GM12878 (cell line): ENCODE measurements around the gene RGCC. TPM values are rescaled to one million over a fixed set of nuclear protein-coding genes. Genes with fewer than 3 reads are reported as not detected.

Experiments used
- ATAC-seq: fragments of 200-7000 bp; cut with Tn5 transposase; 3 replicates; pipeline ENCODE4 v1.9.1; 2020; ENCODE audit warnings: mild to moderate bottlenecking, moderate library complexity
- BruUV-seq: library from RNA; stranded (reverse); fragments of 400-500 nt; replicated peaks from 2 replicates; lab custom pipeline; 2021; lab: Mats Ljungman, UMichigan
- CTCF ChIA-PET: fragments of 300-600 bp; sonication (Branson Sonifier 250); formaldehyde crosslinking; extraction: SDS; loops from one replicate; lab custom pipeline; 2021; ENCODE audit warnings: inconsistent platforms; lab: Yijun Ruan, JAX
- POLR2A ChIA-PET: fragments of 350-600 bp; formaldehyde crosslinking; extraction: SDS; loops from one replicate; lab custom pipeline; 2021; ENCODE audit warnings: inconsistent platforms; lab: Charles Lee
- RAD21 ChIA-PET: fragments of 300-600 bp; sonication (Branson Sonifier 250); formaldehyde crosslinking; loops from one replicate; lab custom pipeline; 2023; ENCODE audit warnings: antibody characterized with exemption; ENCODE audit not compliant: unreplicated experiment; lab: Charles Lee
- SMC1A ChIA-PET: fragments of 300-600 bp; sonication (Branson Sonifier 250); formaldehyde crosslinking; loops from one replicate; lab custom pipeline; 2023; ENCODE audit not compliant: unreplicated experiment, uncharacterized antibody; lab: Charles Lee
- DNase-seq: peaks from one replicate; pipeline ENCODE4 v3.0.0-alpha.2; 2011; ENCODE audit warnings: low read depth, low spot score
- FAIRE-seq: peaks from 3 replicates; lab custom pipeline; 2011; peaks lifted over from hg19 to GRCh38; lab: Jason Lieb, UNC
- H2AFZ ChIP-seq: 2 replicates; pipeline ENCODE4 v1.6.0; 2011; ENCODE audit warnings: low read depth, low read length, control low read depth; ENCODE audit not compliant: control insufficient read depth
- H3K27ac ChIP-seq: 2 replicates; pipeline ENCODE4 v1.5.1; 2011; ENCODE audit warnings: control low read depth; ENCODE audit not compliant: control insufficient read depth, insufficient read depth
- H3K27me3 ChIP-seq, 2 experiments: replicated peaks in 1 of 2; 2 replicates each; pipeline versions ENCODE4 v1.6.0 to v1.6.1; 2011; ENCODE audit warnings: low read length in 1 of 2; ENCODE audit not compliant: control insufficient read depth in 2 of 2, insufficient read depth in 2 of 2
- H3K36me3 ChIP-seq, 2 experiments: 2 replicates each; pipeline ENCODE4 v1.5.1; 2011; ENCODE audit warnings: low read length in 1 of 2; ENCODE audit not compliant: control insufficient read depth in 2 of 2, insufficient read depth in 2 of 2
- H3K4me1 ChIP-seq: 2 replicates; pipeline ENCODE4 v1.6.1; 2011; ENCODE audit warnings: mild to moderate bottlenecking, low read length, moderate library complexity, mixed read lengths; ENCODE audit not compliant: control insufficient read depth, insufficient read depth
- H3K4me2 ChIP-seq: 2 replicates; pipeline ENCODE4 v1.6.0; 2011; ENCODE audit warnings: control low read depth; ENCODE audit not compliant: control insufficient read depth, insufficient read depth
- H3K4me3 ChIP-seq: fragments of 200-600 bp; sonication (generic); 2 replicates; pipeline ENCODE4 v1.5.1; 2016
- H3K79me2 ChIP-seq: 2 replicates; pipeline ENCODE4 v1.6.0; 2011; ENCODE audit warnings: low read length; ENCODE audit not compliant: control insufficient read depth, insufficient read depth
- H3K9ac ChIP-seq: 2 replicates; pipeline ENCODE4 v1.8.0; 2011; ENCODE audit warnings: low read length, control low read depth, mixed read lengths; ENCODE audit not compliant: control insufficient read depth, insufficient read depth
- H3K9me3 ChIP-seq: replicated peaks from 3 replicates; pipeline ENCODE4 v1.5.1; 2011; ENCODE audit warnings: mild to moderate bottlenecking, low read length; ENCODE audit not compliant: control insufficient read depth, insufficient read depth
- H4K20me1 ChIP-seq: 2 replicates; pipeline ENCODE4 v1.6.0; 2011; ENCODE audit not compliant: control insufficient read depth, insufficient read depth
- CBX5 ChIP-seq: sonication (generic); IDR thresholded peaks from 2 replicates; pipeline ENCODE4 v1.6.1; 2016; ENCODE audit warnings: low read depth, moderate library complexity, mild to moderate bottlenecking, inconsistent platforms
- CHD2 ChIP-seq: IDR thresholded peaks from 2 replicates; pipeline ENCODE4 v1.6.1; 2011; ENCODE audit warnings: low read depth, low read length, improper control_type of control experiment, borderline replicate concordance
- DPF2 ChIP-seq: fragments of 450-650 bp; IDR thresholded peaks from 2 replicates; pipeline ENCODE4 v1.6.1; 2017; ENCODE audit warnings: mild to moderate bottlenecking
- POLR2AphosphoS5 ChIP-seq: IDR thresholded peaks from 2 replicates; pipeline ENCODE4 v1.6.1; 2011; ENCODE audit warnings: mild to moderate bottlenecking, low read length, inconsistent platforms
- RUNX3 ChIP-seq: IDR thresholded peaks from 2 replicates; pipeline ENCODE4 v1.6.1; 2012; ENCODE audit warnings: low read length, inconsistent platforms
- SUZ12 ChIP-seq: fragments of 200-600 bp; sonication (generic); IDR thresholded peaks from one replicate; pipeline ENCODE4 v1.6.1; 2018; ENCODE audit warnings: antibody characterized with exemption, mild to moderate bottlenecking; ENCODE audit not compliant: unreplicated experiment
- TAF1 ChIP-seq: IDR thresholded peaks from 2 replicates; pipeline ENCODE4 v1.6.1; 2011; ENCODE audit warnings: mild to moderate bottlenecking, low read depth, low read length, borderline replicate concordance
- YY1 ChIP-seq: IDR thresholded peaks from 2 replicates; pipeline ENCODE4 v1.6.1; 2011; ENCODE audit warnings: low read depth, mild to moderate bottlenecking, low read length
- WGBS: methylation state at CpG from one replicate; pipeline ENCODE4 v1.1.6; 2016; ENCODE audit warnings: low lambda C conversion rate; ENCODE audit not compliant: insufficient replicate concordance, insufficient coverage; ENCODE audit errors: missing lambda C conversion rate; 5-methylcytosine and 5-hydroxymethylcytosine counted together
- in situ Hi-C: fragments of 300-500 bp; cut with MboI; formaldehyde crosslinking; loops from 9 replicates; pipeline ENCODE4 v1.14.3; 2018; ENCODE audit warnings: mixed read lengths
- intact Hi-C: fragments of 100-400 bp; cut with micrococcal nuclease; formaldehyde crosslinking; loops from one replicate; pipeline ENCODE4 v1.14.2; 2022; ENCODE audit not compliant: unreplicated experiment
- polyA plus RNA-seq, 11 experiments: library from polyadenylated mRNA; depleted of rRNA in 4 of 11; unstranded in 6 of 11; stranded (reverse) in 5 of 11; fragments of >200 nt; fragmentation: Nextera tagmentation in 4 of 11; fragmentation: Illumina TruSeq in 1 of 11; extraction: Ambion mirVana in 4 of 11; extraction: Trizol in 1 of 11; gene quantifications; 1 replicate in 1 of 11; 2 replicates in 10 of 11; pipeline versions ENCODE4 v1.2.1 to v1.2.3, GENCODE V29; 2011 to 2016; ENCODE audit warnings: inconsistent platforms in 2 of 11, missing spikeins in 2 of 11, low read depth in 1 of 11
- total RNA-seq, 4 experiments: library from RNA; depleted of rRNA in 3 of 4; stranded (reverse); fragments of >200 nt in 3 of 4; fragmentation: Illumina TruSeq in 1 of 4; extraction: Trizol in 1 of 4; gene quantifications; 2 replicates each; pipeline versions ENCODE4 v1.2.1 to v1.2.3, GENCODE V29; 2013 to 2021
- TF ChIP-seq, protein P1 (sequence below): fragments of 450-650 bp; IDR thresholded peaks from 2 replicates; pipeline ENCODE4 v1.6.1; 2014; ENCODE audit warnings: mild to moderate bottlenecking

Gene RGCC
- total and polyA plus RNA-seq, 10 of the 15 experiments (the other 5 are each of a cell fraction or from before 2014, with no cell fraction given): 0.41 to 19.4 (median 9.9) TPM

DNA sequence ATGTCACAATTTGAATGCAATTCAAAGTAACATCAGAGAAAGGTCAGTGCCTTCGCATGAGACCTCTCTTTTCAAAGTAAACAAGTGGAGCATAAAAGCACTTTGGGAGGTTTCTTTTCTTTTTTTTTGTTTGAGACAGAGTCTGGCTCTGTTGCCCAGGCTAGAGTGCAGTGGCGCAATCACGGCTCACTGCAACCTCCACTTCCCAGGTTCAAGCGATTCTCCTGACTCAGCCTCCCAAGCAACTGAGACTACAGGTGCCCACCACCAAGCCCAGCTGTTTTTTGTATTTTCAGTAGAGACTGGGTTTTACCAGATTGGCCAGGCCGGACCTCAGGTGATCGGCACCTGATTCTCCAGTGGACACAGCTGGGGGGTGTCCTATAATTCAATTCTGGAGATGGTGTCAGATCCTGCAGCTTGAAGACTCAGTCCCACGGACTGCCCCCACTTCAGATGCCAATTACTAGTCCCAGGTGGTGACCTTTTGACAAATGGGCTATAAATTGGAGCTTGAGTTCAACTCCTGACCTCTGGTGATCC is 57.6 kb downstream of the RGCC start:
- no peaks in the 10 kb centered on the region for H3K36me3 ChIP-seq
- CTCF ChIA-PET: interaction anchor here (0.6 kb wide), 1 partner anchor 17 kb away, joined by 3 read pairs; no protein-coding TSS in a partner anchor
- no peak overlapping the region for H3K4me2 ChIP-seq
- no peak for DNase-seq
- no peak overlapping the region for H3K27ac ChIP-seq
- ATAC-seq: no peak
- in situ Hi-C loops (no loop called here), intact Hi-C loops (no loop called here)
- TF ChIP-seq DPF2 (no peak), POLR2AphosphoS5 (no peak)
- no peak for FAIRE-seq
- H3K4me1 ChIP-seq: no peaks in the 10 kb centered on the region; the same call in 1 of the 2 replicates
- no peak overlapping the region for H3K9ac ChIP-seq
- H4K20me1 ChIP-seq: no peaks in the 10 kb centered on the region
- H3K9me3 ChIP-seq: no peaks in the 10 kb centered on the region
- WGBS: 85% methylated on average over 7 of the region's 7 CpGs
- no peak overlapping the region for H3K4me3 ChIP-seq
- BruUV-seq: no TSS peak
- SMC1A ChIA-PET: no interaction called here
- RAD21 ChIA-PET: no interaction called here
- H3K79me2 ChIP-seq: no peaks in the 10 kb centered on the region
- H3K27me3 ChIP-seq: no peaks in the 10 kb centered on the region
- no peak overlapping the region for H2AFZ ChIP-seq
- POLR2A ChIA-PET: no interaction called here

DNA sequence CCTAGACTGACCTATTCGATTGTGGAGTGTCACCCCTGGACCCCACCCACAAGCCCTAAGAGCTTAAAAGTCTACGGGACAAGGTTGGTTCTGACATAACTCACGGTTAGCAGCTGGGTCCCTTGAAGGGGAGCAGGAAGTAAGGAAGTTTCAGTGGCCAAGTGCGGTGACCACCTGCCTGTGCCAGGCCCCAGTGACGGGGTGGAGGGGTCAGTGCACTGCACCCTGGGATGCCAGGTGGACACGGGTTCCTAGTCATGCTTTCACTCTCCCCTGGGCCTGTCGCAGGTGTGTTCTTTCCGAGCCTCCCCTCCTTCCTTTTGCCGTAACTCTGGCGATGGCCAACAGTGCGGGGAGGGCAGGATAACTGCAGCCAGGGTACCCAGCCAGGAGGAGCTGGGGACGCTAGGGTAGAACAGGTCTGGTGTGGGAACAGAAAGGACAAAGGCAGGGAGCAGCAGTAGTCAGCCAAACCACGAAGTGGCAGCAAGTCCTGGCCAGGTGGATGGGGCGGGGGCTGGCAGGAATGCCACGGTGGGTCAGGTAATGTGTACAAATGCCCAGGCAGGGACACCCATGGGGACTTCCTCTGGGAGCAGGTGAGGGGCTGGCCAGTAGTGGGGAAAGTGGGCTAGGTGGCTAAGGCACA is 58.3 kb downstream of the RGCC start:
- BruUV-seq: no TSS peak
- 60% methylated on average over 15 of the region's 15 CpGs for WGBS
- Histone ChIP-seq H3K4me2 (no peak overlapping the region), H3K4me1 (no peaks in the 10 kb centered on the region; the same call in 1 of the 2 replicates), H3K4me3 (no peak overlapping the region), H3K9ac (no peak overlapping the region), H3K9me3 (no peaks in the 10 kb centered on the region), H4K20me1 (no peaks in the 10 kb centered on the region), H3K79me2 (no peaks in the 10 kb centered on the region), H3K27ac (no peak overlapping the region), H3K27me3 (no peaks in the 10 kb centered on the region), H3K36me3 (no peaks in the 10 kb centered on the region), H2AFZ (no peak overlapping the region)
- FAIRE-seq (no peak), ATAC-seq (no peak), DNase-seq (no peak)
- in situ Hi-C loops: no loop called here
- intact Hi-C loops: no loop called here
- no peak for TF ChIP-seq CHD2
- no peak for TF ChIP-seq RUNX3
- TF ChIP-seq CBX5: no peak
- no peak for TF ChIP-seq YY1
- TF ChIP-seq, protein P1, sequence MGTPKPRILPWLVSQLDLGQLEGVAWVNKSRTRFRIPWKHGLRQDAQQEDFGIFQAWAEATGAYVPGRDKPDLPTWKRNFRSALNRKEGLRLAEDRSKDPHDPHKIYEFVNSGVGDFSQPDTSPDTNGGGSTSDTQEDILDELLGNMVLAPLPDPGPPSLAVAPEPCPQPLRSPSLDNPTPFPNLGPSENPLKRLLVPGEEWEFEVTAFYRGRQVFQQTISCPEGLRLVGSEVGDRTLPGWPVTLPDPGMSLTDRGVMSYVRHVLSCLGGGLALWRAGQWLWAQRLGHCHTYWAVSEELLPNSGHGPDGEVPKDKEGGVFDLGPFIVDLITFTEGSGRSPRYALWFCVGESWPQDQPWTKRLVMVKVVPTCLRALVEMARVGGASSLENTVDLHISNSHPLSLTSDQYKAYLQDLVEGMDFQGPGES: no peak
- no peak for TF ChIP-seq TAF1
- TF ChIP-seq SUZ12: no peak
- ChIA-PET CTCF (no interaction called here), POLR2A (no interaction called here), RAD21 (no interaction called here), SMC1A (no interaction called here)
